Gastrocnemius medialis (tissue), 4 donors: ENCODE data around the gene DENND1A. TPM values are rescaled to one million over a fixed set of nuclear protein-coding genes. Genes with fewer than 3 reads are reported as not detected.

Experiments used
- ATAC-seq, 2 donors: fragments of 150-250 bp; one replicate each; pipeline ENCODE4 v1.9.1; 2016
- DNase-seq, 2 donors: peaks; one replicate each; pipeline ENCODE4 v3.0.0-alpha.2; 2019
- H3K27ac ChIP-seq, 4 donors: fragments of 200-600 bp; sonication (generic); 1 replicate in 1 of 4; 2 replicates in 3 of 4; pipeline ENCODE4 v1.5.1; 2016 to 2018; ENCODE audit warnings: mild to moderate bottlenecking in 2 of 4, moderate library complexity in 1 of 4
- H3K27me3 ChIP-seq, 3 donors: fragments of 200-600 bp; sonication (generic) in 2 of 3; 1 replicate in 1 of 3; 2 replicates in 2 of 3; pipeline versions ENCODE4 v1.5.1 to v1.6.0; 2016 to 2019; ENCODE audit warnings: mild to moderate bottlenecking in 1 of 3, moderate library complexity in 1 of 3
- H3K36me3 ChIP-seq, 2 donors: fragments of 200-600 bp; sonication (generic) in 1 of 2; one replicate each; pipeline ENCODE4 v1.5.1; 2017 to 2018
- H3K4me1 ChIP-seq, 2 donors: fragments of 200-600 bp; sonication (generic) in 1 of 2; one replicate each; pipeline ENCODE4 v1.5.1; 2016 to 2017; ENCODE audit warnings: mild to moderate bottlenecking in 2 of 2
- H3K4me3 ChIP-seq, 4 donors: fragments of 200-600 bp; sonication (generic) in 3 of 4; 1 replicate in 1 of 4; 2 replicates in 3 of 4; pipeline ENCODE4 v1.5.1; 2016 to 2019; ENCODE audit warnings: mild to moderate bottlenecking in 2 of 4
- H3K9me3 ChIP-seq, 3 donors: fragments of 200-600 bp; sonication (generic) in 2 of 3; 1 replicate in 1 of 3; 2 replicates in 2 of 3; pipeline ENCODE4 v1.5.1; 2016 to 2019
- CTCF ChIP-seq, 5 experiments: fragments of 450-650 bp in 3 of 5; fragments of 200-600 bp in 2 of 5; sonication (generic) in 2 of 5; IDR thresholded peaks in 4 of 5; conservative IDR thresholded peaks in 1 of 5; 1 replicate in 4 of 5; 2 replicates in 1 of 5; pipeline ENCODE4 v1.5.1; 2016 to 2019; ENCODE audit warnings: antibody characterized with exemption in 5 of 5, mild to moderate bottlenecking in 3 of 5, moderate library complexity in 3 of 5
- POLR2A ChIP-seq, 2 donors: fragments of 450-650 bp; IDR thresholded peaks; one replicate each; pipeline ENCODE4 v1.6.1; 2017; ENCODE audit warnings: antibody characterized with exemption in 2 of 2, mild to moderate bottlenecking in 2 of 2, moderate library complexity in 2 of 2
- in situ Hi-C, 4 donors: fragments of 200-750 bp; cut with MboI; loops; one replicate each; pipeline versions ENCODE4 v1.15.0 to v1.8.0; 2017; ENCODE audit warnings: low sequenced_read_pairs in 4 of 4
- intact Hi-C: fragments of 100-400 bp; cut with DNase I; formaldehyde crosslinking; loops from one replicate; pipeline ENCODE4 v1.15.1; 2023; ENCODE audit warnings: low total_unique reads
- total RNA-seq, 4 donors: library from RNA; depleted of rRNA; stranded (reverse); fragments of >200 nt; gene quantifications; one replicate each; pipeline versions ENCODE4 v1.1.0 to v1.2.3, GENCODE V29; 2016

DENND1A gene
- total RNA-seq, 4 donors from 2014 or later: 14.1 to 24.6 (median 16.4) TPM

- Histone ChIP-seq H3K9me3 (no peaks in the 10 kb centered on the region), H3K36me3 (no peaks in the 10 kb centered on the region), H3K27ac (no peak overlapping the region), H3K27me3 (no peaks in the 10 kb centered on the region), H3K4me1 (peaks cover 0 to 4% of the 10 kb centered on the region in 2 donors), H3K4me3 (no peak overlapping the region)
- DNase-seq (no peak), ATAC-seq (no peak)
- in situ Hi-C loops (no loop called here), intact Hi-C loops (no loop called here)
- TF ChIP-seq CTCF (IDR thresholded peaks at IDR 0.05 in 4 of 5, conservative IDR thresholded peaks at IDR 0.05 in 1 of 5) (no peak), POLR2A (IDR thresholded peaks at IDR 0.05) (no peak)
Measured at GRCh38 chr9:123616707-123617106, 313.2 kb downstream of the DENND1A start.

GRCh38 chr9:123615381-123615780 is 314.5 kb downstream of the DENND1A start:
- intact Hi-C loops: no loop called here
- Histone ChIP-seq H3K4me1 (peaks cover 0 to 4% of the 10 kb centered on the region in 2 donors), H3K9me3 (no peaks in the 10 kb centered on the region), H3K36me3 (no peaks in the 10 kb centered on the region), H3K4me3 (no peak overlapping the region), H3K27ac (no peak overlapping the region), H3K27me3 (no peaks in the 10 kb centered on the region)
- ATAC-seq (no peak), DNase-seq (no peak)
- in situ Hi-C loops: no loop called here
- no peak for TF ChIP-seq POLR2A (IDR thresholded peaks at IDR 0.05)
- TF ChIP-seq CTCF (IDR thresholded peaks at IDR 0.05 in 4 of 5, conservative IDR thresholded peaks at IDR 0.05 in 1 of 5): no peak

GRCh38 chr9:123614306-123615263 is 315.3 kb downstream of the DENND1A start:
- Histone ChIP-seq H3K4me1 (peaks cover 0 to 4% of the 10 kb centered on the region in 2 donors), H3K27me3 (no peaks in the 10 kb centered on the region), H3K36me3 (no peaks in the 10 kb centered on the region), H3K4me3 (no peak overlapping the region), H3K27ac (no peak overlapping the region), H3K9me3 (no peaks in the 10 kb centered on the region)
- ATAC-seq (no peak), DNase-seq (no peak)
- intact Hi-C loops: no loop called here
- no peak for TF ChIP-seq POLR2A (IDR thresholded peaks at IDR 0.05)
- no peak for TF ChIP-seq CTCF (IDR thresholded peaks at IDR 0.05 in 4 of 5, conservative IDR thresholded peaks at IDR 0.05 in 1 of 5)
- in situ Hi-C loops: no loop called here

GRCh38 chr9:123611226-123611625 is 318.7 kb downstream of the DENND1A start:
- DNase-seq: no peak
- no peaks in the 10 kb centered on the region for H3K36me3 ChIP-seq
- H3K4me3 ChIP-seq: no peak overlapping the region
- H3K4me1 ChIP-seq: peaks cover 0 to 4% of the 10 kb centered on the region in 2 donors
- no peaks in the 10 kb centered on the region for H3K9me3 ChIP-seq
- no peak for ATAC-seq
- intact Hi-C loops (no loop called here), in situ Hi-C loops (no loop called here)
- H3K27ac ChIP-seq: no peak overlapping the region
- no peak for TF ChIP-seq CTCF (IDR thresholded peaks at IDR 0.05 in 4 of 5, conservative IDR thresholded peaks at IDR 0.05 in 1 of 5)
- H3K27me3 ChIP-seq: no peaks in the 10 kb centered on the region
